HEK293 (cell line): ENCODE results near the gene AP3D1.

ENCODE experiments used
- BCL11A ChIP-seq: fragments of 450-650 bp; formaldehyde crosslinking; IDR thresholded peaks from 2 replicates; pipeline ENCODE4 v1.5.1; 2016; ENCODE audit warnings: low read depth, missing biosample characterization, missing genetic modification characterization
- CTCF ChIP-seq: fragments of 450-650 bp; formaldehyde crosslinking; IDR thresholded peaks from 2 replicates; pipeline ENCODE4 v1.5.1; 2016; ENCODE audit warnings: missing biosample characterization, missing genetic modification characterization
- HOXA7 ChIP-seq: sonication (generic); formaldehyde crosslinking; IDR thresholded peaks from 2 replicates; pipeline ENCODE4 v1.8.1; 2022; ENCODE audit warnings: missing genetic modification reagents, borderline replicate concordance
- HOXC10 ChIP-seq: sonication (generic); formaldehyde crosslinking; IDR thresholded peaks from 2 replicates; pipeline ENCODE4 v1.8.1; 2023; ENCODE audit warnings: mild to moderate bottlenecking, missing genetic modification reagents
- HOXD13 ChIP-seq: sonication (generic); formaldehyde crosslinking; IDR thresholded peaks from 2 replicates; pipeline ENCODE4 v1.8.0; 2022; ENCODE audit warnings: missing genetic modification reagents, borderline replicate concordance
- SP3 ChIP-seq: fragments of 450-650 bp; formaldehyde crosslinking; IDR thresholded peaks from 2 replicates; pipeline ENCODE4 v1.5.1; 2016; ENCODE audit warnings: missing biosample characterization, missing genetic modification characterization
- TCF7L2 ChIP-seq: IDR thresholded peaks from 2 replicates; pipeline ENCODE4 v1.6.1; 2011; ENCODE audit warnings: low read depth, mild to moderate bottlenecking, inconsistent platforms, low read length, moderate library complexity, borderline replicate concordance
- ZFP69B ChIP-seq: fragments of 450-650 bp; formaldehyde crosslinking; IDR thresholded peaks from 2 replicates; pipeline ENCODE4 v1.5.1; 2016; ENCODE audit warnings: missing biosample characterization, missing genetic modification characterization
- ZNF175 ChIP-seq: fragments of 450-650 bp; formaldehyde crosslinking; IDR thresholded peaks from 2 replicates; pipeline ENCODE4 v1.5.1; 2016; ENCODE audit warnings: missing biosample characterization, missing genetic modification characterization
- ZNF2 ChIP-seq: fragments of 450-650 bp; formaldehyde crosslinking; IDR thresholded peaks from 2 replicates; pipeline ENCODE4 v1.5.1; 2016; ENCODE audit warnings: missing biosample characterization, missing genetic modification characterization
- ZNF274 ChIP-seq, 2 experiments: fragments of 200-500 bp in 1 of 2; fragments of 450-650 bp in 1 of 2; sonication (Bioruptor generic) in 1 of 2; formaldehyde crosslinking in 1 of 2; IDR thresholded peaks; 2 replicates each; pipeline versions ENCODE4 v1.5.1 to v1.6.1; 2014 to 2016; ENCODE audit warnings: borderline replicate concordance in 1 of 2, inconsistent platforms in 1 of 2, low read length in 1 of 2, missing biosample characterization in 1 of 2, missing genetic modification characterization in 1 of 2
- ZNF473 ChIP-seq: fragments of 450-650 bp; formaldehyde crosslinking; IDR thresholded peaks from 2 replicates; pipeline ENCODE4 v1.5.1; 2017; ENCODE audit warnings: missing biosample characterization, missing genetic modification characterization

DNA sequence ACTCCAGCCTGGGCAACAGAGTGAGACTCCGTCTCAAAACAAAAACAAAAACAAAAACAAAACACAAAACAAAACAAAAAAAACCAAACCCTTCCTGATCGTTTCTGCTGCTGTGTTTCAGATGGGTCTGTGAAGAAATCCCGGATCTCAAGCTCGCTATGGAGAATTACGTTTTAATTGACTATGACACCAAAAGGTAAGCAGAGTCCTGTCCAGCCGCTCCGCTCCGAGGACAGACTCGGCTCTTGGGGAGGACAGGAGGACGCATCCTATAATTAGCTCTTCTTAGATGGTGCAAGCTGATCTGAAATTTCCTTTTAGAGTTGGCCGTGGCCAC is 34.3 kb upstream of the AP3D1 start:
- TF ChIP-seq HOXD13 (CRISPR knock-in tag) (no peak), ZNF175 (tag by site-specific recombination) (no peak), CTCF (tag by site-specific recombination) (no peak), SP3 (tag by site-specific recombination) (no peak), HOXC10 (CRISPR knock-in tag) (no peak), ZNF2 (tag by site-specific recombination) (no peak), ZNF274 (IDR thresholded peaks at IDR 0.05; ENCODE audit: low read length) (no peak), ZNF274 (tag by site-specific recombination; IDR thresholded peaks at IDR 0.05; ENCODE audit: borderline replicate concordance) (no peak), HOXA7 (CRISPR knock-in tag) (no peak), BCL11A (tag by site-specific recombination) (no peak), ZFP69B (tag by site-specific recombination) (no peak), ZNF473 (tag by site-specific recombination) (no peak), TCF7L2 (no peak)
